CD8-positive, alpha-beta memory T cell (primary cell): ENCODE results near the gene ARHGAP42. TPM values are rescaled to one million over a fixed set of nuclear protein-coding genes. Genes with fewer than 3 reads are reported as not detected.
A peak's percentile ranks its signal among the peaks of the same experiment; 100 is the strongest.

Source experiments
- CTCF ChIA-PET: fragments of 350-600 bp; sonication (Branson Sonifier 250); formaldehyde crosslinking; loops from one replicate; lab custom pipeline; 2021; ENCODE audit warnings: antibody characterized with exemption; lab: Charles Lee
- POLR2A ChIA-PET: fragments of 350-600 bp; sonication (Branson Sonifier 250); formaldehyde crosslinking; loops from one replicate; lab custom pipeline; 2021; ENCODE audit warnings: antibody characterized with exemption; lab: Charles Lee
- DNase-seq, 5 donors: peaks; one replicate each; pipeline versions ENCODE4 v3.0.0 to v3.0.0-alpha.2; 2020 to 2022; ENCODE audit warnings: mixed read lengths in 1 of 5
- H3K27ac ChIP-seq: one replicate; pipeline ENCODE4 v1.7.0; 2013; ENCODE audit warnings: low read depth, mild to moderate bottlenecking, low read length, moderate library complexity
- H3K27me3 ChIP-seq: 2 replicates; pipeline ENCODE4 v1.7.0; 2013; ENCODE audit warnings: low read length, mild to moderate bottlenecking; ENCODE audit not compliant: insufficient read depth, poor library complexity, severe bottlenecking
- H3K36me3 ChIP-seq: 2 replicates; pipeline ENCODE4 v1.7.0; 2013; ENCODE audit warnings: mild to moderate bottlenecking, low read length, moderate library complexity; ENCODE audit not compliant: insufficient read depth
- H3K4me1 ChIP-seq: 2 replicates; pipeline ENCODE4 v1.7.0; 2013; ENCODE audit warnings: mild to moderate bottlenecking, low read length, moderate library complexity; ENCODE audit not compliant: insufficient read depth
- H3K4me3 ChIP-seq: 2 replicates; pipeline ENCODE4 v1.7.0; 2013; ENCODE audit warnings: mild to moderate bottlenecking, low read length
- H3K9me3 ChIP-seq: 2 replicates; pipeline ENCODE4 v1.7.0; 2013; ENCODE audit warnings: mild to moderate bottlenecking, low read length
- H3K27ac Mint-ChIP-seq, 8 donors: one replicate each; pipeline ENCODE4 v1.8.0; 2020 to 2021; ENCODE audit warnings: mixed read lengths in 8 of 8, mild to moderate bottlenecking in 6 of 8, inconsistent platforms in 3 of 8, moderate library complexity in 3 of 8
- H3K27me3 Mint-ChIP-seq, 2 donors: one replicate each; pipeline ENCODE4 v1.8.0; 2020 to 2021; ENCODE audit warnings: mixed read lengths in 2 of 2, mild to moderate bottlenecking in 1 of 2, moderate library complexity in 1 of 2
- H3K36me3 Mint-ChIP-seq, 3 donors: one replicate each; pipeline ENCODE4 v1.8.0; 2020 to 2021; ENCODE audit warnings: mixed read lengths in 3 of 3, inconsistent platforms in 1 of 3, mild to moderate bottlenecking in 1 of 3
- H3K4me1 Mint-ChIP-seq, 3 donors: one replicate each; pipeline ENCODE4 v1.8.0; 2020 to 2021; ENCODE audit warnings: mixed read lengths in 3 of 3, inconsistent platforms in 1 of 3, mild to moderate bottlenecking in 1 of 3
- H3K4me3 Mint-ChIP-seq, 7 donors: one replicate each; pipeline ENCODE4 v1.8.0; 2020 to 2021; ENCODE audit warnings: mixed read lengths in 7 of 7, mild to moderate bottlenecking in 6 of 7, moderate library complexity in 4 of 7, inconsistent platforms in 2 of 7
- H3K9me3 Mint-ChIP-seq, 5 donors: one replicate each; pipeline ENCODE4 v1.8.0; 2020 to 2022; ENCODE audit warnings: mixed read lengths in 5 of 5, mild to moderate bottlenecking in 3 of 5, moderate library complexity in 2 of 5, inconsistent platforms in 1 of 5
- polyA plus RNA-seq: library from polyadenylated mRNA; unstranded; fragments of 300-500 nt; fragmentation: Illumina TruSeq; gene quantifications from one replicate; pipeline ENCODE4 v1.2.3, GENCODE V29; 2021
- total RNA-seq, 2 experiments: library from RNA; stranded (reverse); gene quantifications; one replicate each; pipeline ENCODE4 v1.2.3, GENCODE V29; 2021

Gene ARHGAP42
- total and polyA plus RNA-seq, 3 experiments from 2014 or later: 0.07 to 0.18 (median 0.09) TPM

DNA sequence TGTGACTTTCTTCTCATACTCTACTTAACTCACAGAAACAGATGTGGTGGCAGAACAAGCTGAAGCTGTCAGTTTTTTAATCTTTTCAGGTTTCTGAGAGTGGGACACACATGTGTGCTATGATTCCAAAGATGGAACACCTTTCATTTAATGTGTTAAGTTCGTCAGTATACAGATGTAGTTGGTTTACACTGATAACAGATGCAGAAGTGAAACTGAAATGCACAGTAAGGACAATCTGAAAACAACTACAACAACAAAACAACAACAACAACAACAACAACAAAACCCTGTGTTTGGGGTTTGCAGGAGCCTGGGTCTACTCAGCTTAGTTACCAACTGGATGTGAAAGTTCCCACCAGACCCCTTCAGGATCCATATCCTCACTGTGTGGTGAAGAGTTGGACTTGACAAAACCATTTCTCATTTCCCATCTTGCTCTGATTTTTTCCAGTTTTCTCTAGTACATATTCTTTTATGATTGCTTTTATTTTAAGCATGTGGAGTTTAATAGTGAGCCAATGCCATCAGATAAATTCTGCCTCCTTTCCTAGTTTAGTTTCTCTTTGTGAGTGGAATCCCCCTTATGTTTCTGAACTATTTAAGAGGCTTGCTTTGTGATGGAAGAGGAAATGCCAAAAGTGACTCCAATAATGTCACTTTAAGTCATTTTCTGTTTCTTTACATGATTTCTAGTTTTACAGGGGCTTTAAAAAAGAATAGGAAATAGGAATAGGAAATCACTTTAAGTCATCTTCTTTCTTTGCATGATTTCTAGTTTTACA lies 47.8 kb downstream of the ARHGAP42 start:
- ChIA-PET POLR2A (no interaction called here), CTCF (no interaction called here)

DNA sequence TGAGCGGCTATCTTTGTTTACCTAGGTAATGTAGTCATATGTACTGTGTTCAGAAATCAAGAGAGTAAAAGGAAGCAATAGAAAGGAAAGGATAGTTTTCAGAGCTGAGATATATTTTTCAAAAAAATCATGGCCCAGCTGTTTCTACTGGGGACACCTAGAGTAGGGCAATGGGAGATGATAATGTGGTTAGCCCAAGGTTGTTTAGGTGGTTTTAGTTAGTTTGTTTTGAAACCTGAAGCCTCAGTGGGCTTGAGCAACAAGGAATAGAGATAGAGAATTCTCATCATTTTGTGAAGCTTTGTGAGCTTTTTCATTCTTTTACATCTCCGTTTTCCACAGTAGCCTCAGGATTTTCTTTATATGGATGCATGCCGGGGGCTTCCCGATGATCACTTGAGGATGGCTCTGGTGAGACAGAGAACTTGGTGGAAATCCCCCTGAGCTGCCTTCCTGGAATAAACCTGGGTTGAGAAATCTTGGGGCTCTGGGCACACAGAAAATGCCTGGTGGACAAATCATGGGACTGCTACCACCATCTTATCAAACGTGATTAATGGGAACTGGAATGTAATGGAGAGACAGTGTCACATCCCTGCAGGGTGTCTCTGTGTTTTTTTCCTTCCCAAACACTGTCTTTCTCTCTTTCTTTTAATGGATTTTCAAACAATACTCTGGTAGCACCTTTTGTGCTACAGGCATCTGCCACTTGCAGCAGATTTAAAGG lies 49.0 kb downstream of the ARHGAP42 start:
- Histone ChIP-seq H3K36me3 (no peaks in the 10 kb centered on the region), H3K4me3 (no peak overlapping the region), H3K27me3 (no peaks in the 10 kb centered on the region), H3K9me3 (no peaks in the 10 kb centered on the region), H3K27ac (no peak overlapping the region), H3K4me1 (no peaks in the 10 kb centered on the region)
- no peaks in the 10 kb centered on the region for H3K36me3 Mint-ChIP-seq
- no peak overlapping the region for H3K27ac Mint-ChIP-seq
- ChIA-PET POLR2A (no interaction called here), CTCF (no interaction called here)
- H3K27me3 Mint-ChIP-seq: peaks cover 0 to 2% of the 10 kb centered on the region in 2 donors
- H3K4me3 Mint-ChIP-seq: no peak overlapping the region
- no peak for DNase-seq
- H3K4me1 Mint-ChIP-seq: no peaks in the 10 kb centered on the region
- peaks cover 5 to 13% (median 8%) of the 10 kb centered on the region in 5 donors for H3K9me3 Mint-ChIP-seq

More for the DNA sequence above, 47.8 kb downstream of the ARHGAP42 start:
- no peak overlapping the region for H3K4me3 ChIP-seq
- H3K27ac Mint-ChIP-seq: no peak overlapping the region
- H3K4me3 Mint-ChIP-seq: no peak overlapping the region
- H3K9me3 Mint-ChIP-seq: peaks cover 5 to 15% (median 8%) of the 10 kb centered on the region in 5 donors
- H3K36me3 Mint-ChIP-seq: no peaks in the 10 kb centered on the region
- no peaks in the 10 kb centered on the region for H3K4me1 Mint-ChIP-seq
- no peak for DNase-seq
- H3K27me3 ChIP-seq: no peaks in the 10 kb centered on the region
- H3K27ac ChIP-seq: no peak overlapping the region
- H3K9me3 ChIP-seq: no peaks in the 10 kb centered on the region
- H3K27me3 Mint-ChIP-seq: peaks cover 0 to 2% of the 10 kb centered on the region in 2 donors
- no peaks in the 10 kb centered on the region for H3K36me3 ChIP-seq
- H3K4me1 ChIP-seq: no peaks in the 10 kb centered on the region

DNA sequence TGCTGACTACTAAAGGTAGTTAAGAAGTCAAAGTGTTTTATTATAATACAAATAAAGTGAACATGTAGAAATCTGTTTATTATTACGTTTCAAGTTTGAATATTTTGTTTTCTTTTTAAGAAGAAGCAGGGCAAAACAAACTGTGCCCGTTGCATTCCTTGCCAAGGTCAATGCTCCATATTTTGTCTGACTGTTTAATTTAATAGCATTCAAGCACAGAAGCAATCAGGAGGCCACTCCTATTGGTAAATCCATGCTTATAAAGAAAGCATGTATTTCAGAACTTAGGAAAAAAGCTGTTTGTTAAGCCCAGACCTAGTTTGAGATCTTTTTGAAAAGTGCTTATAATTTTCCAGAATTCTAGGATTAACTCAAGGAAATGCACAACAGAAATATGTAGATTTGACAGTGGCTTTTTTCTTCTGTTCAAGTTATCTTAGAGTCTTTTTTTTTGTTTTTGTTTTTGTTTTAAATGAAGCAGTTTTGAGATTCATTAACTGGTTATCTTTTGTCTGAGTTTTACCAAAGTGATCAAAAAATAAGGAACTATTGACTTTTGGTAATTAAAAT lies 51.7 kb downstream of the ARHGAP42 start:
- H3K27me3 Mint-ChIP-seq: peaks cover 0 to 2% of the 10 kb centered on the region in 2 donors
- no peak overlapping the region for H3K27ac Mint-ChIP-seq
- no peak overlapping the region for H3K4me3 Mint-ChIP-seq
- H3K27ac ChIP-seq: no peak overlapping the region
- no peak overlapping the region for H3K4me3 ChIP-seq
- no peaks in the 10 kb centered on the region for H3K4me1 Mint-ChIP-seq
- POLR2A ChIA-PET: no interaction called here
- H3K9me3 Mint-ChIP-seq: peaks cover 5 to 13% (median 7%) of the 10 kb centered on the region in 5 donors
- H3K9me3 ChIP-seq: no peaks in the 10 kb centered on the region
- H3K4me1 ChIP-seq: no peaks in the 10 kb centered on the region
- H3K27me3 ChIP-seq: no peaks in the 10 kb centered on the region
- no peak for DNase-seq
- no peaks in the 10 kb centered on the region for H3K36me3 Mint-ChIP-seq
- CTCF ChIA-PET: no interaction called here
- no peaks in the 10 kb centered on the region for H3K36me3 ChIP-seq

DNA sequence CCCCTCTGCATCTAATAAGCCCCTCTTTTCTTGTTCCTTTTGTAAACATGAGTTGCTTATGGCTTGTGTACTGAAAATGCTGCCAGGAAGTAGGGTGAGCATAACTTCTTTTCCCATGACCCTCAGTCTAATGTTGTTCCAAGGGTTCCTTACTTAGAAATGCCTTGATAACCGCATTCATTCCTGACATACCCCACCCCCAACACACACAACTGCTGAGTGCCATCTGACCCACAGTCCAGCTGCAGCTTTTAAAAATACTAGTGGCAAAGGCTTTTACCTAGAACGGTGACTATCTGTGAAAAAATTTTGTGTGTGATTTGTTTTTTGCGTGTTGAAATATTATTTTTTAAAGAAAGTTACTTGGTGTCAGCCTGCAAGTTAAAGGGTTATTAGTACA lies 52.6 kb downstream of the ARHGAP42 start:
- POLR2A ChIA-PET: no interaction called here
- no peaks in the 10 kb centered on the region for H3K4me1 ChIP-seq
- Mint-ChIP-seq H3K27me3 (peaks cover 0 to 2% of the 10 kb centered on the region in 2 donors), H3K36me3 (no peaks in the 10 kb centered on the region), H3K9me3 (peaks cover 6 to 13% (median 7%) of the 10 kb centered on the region in 5 donors), H3K4me1 (no peaks in the 10 kb centered on the region), H3K4me3 (no peak overlapping the region), H3K27ac (no peak overlapping the region)
- no peaks in the 10 kb centered on the region for H3K36me3 ChIP-seq
- DNase-seq: no peak
- no peaks in the 10 kb centered on the region for H3K9me3 ChIP-seq
- CTCF ChIA-PET: no interaction called here
- H3K27ac ChIP-seq: no peak overlapping the region
- no peak overlapping the region for H3K4me3 ChIP-seq
- no peaks in the 10 kb centered on the region for H3K27me3 ChIP-seq

DNA sequence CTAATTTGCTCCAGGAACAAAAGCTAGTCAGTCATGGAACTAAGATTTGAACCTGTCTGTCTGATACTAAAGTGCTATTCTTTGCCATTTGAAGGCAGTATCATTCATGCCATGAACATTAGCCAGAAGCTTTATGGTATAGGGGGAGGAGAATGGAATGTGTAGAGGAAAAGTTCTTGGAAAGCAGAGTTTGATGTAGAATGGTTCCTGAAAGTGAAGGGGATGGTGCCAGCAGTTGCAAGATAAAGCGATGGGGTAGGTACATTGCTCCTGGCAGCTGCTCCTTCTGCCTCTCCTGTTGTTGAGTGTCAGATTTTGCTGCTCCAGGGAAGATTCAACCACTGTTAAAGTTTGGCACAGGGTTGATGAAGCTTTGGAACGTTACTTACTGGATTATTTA lies 53.4 kb downstream of the ARHGAP42 start:
- Mint-ChIP-seq H3K27me3 (peaks cover 0 to 2% of the 10 kb centered on the region in 2 donors), H3K27ac (peak overlapping the region in 1 of 8 donors; percentile 44), H3K9me3 (peaks cover 3 to 13% (median 4%) of the 10 kb centered on the region in 5 donors), H3K4me1 (no peaks in the 10 kb centered on the region), H3K4me3 (no peak overlapping the region), H3K36me3 (no peaks in the 10 kb centered on the region)
- ChIA-PET POLR2A (no interaction called here), CTCF (no interaction called here)
- Histone ChIP-seq H3K27ac (no peak overlapping the region), H3K27me3 (no peaks in the 10 kb centered on the region), H3K4me3 (no peak overlapping the region), H3K9me3 (no peaks in the 10 kb centered on the region), H3K4me1 (no peaks in the 10 kb centered on the region), H3K36me3 (no peaks in the 10 kb centered on the region)
- DNase-seq: no peak

DNA sequence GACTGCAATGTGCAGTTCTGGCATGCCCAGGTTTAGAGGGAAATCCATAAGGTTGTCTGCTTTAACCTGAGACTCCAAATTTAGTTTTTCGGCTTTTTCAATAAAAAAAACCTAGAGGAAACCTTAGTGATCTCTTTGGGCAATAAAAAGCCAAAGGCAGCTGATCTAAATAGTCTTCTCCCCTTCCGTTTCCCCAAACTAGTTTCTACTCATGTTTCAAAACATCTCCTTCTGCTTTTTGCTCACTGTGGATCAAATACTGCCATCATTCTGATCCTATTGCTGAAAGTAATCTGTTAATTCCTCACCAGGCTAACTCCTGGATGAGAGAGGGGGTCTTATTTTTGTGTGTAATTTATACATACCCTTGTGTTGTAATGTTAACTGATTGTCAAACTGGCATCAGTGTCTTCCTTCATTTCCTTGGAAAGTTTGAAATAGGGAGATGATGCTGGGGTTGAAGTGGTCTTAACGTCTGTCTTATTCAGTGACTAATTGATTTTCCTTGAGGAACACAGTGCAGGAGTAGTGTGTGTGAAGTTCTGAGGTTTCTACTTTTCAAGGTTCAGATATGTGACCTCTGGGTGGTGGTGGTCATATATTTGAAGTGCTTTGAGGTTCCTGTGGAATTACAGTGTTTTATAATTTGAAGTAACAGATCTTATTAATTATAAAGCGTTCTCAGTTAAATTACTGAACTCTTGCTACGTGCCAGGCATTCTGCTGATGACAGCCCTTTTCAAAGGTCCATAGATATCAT lies 55.0 kb downstream of the ARHGAP42 start:
- H3K27me3 Mint-ChIP-seq: no peaks in the 10 kb centered on the region
- Histone ChIP-seq H3K27ac (no peak overlapping the region), H3K9me3 (no peaks in the 10 kb centered on the region), H3K4me3 (no peak overlapping the region), H3K27me3 (no peaks in the 10 kb centered on the region), H3K36me3 (no peaks in the 10 kb centered on the region), H3K4me1 (no peaks in the 10 kb centered on the region)
- CTCF ChIA-PET: interaction anchor here (1.1 kb wide), 1 partner anchor 20 kb away, joined by 3 read pairs; no protein-coding TSS in a partner anchor
- peaks cover 4 to 13% (median 7%) of the 10 kb centered on the region in 5 donors for H3K9me3 Mint-ChIP-seq
- H3K4me3 Mint-ChIP-seq: no peak overlapping the region
- no peak overlapping the region for H3K27ac Mint-ChIP-seq
- POLR2A ChIA-PET: no interaction called here
- H3K4me1 Mint-ChIP-seq: no peaks in the 10 kb centered on the region
- no peak for DNase-seq
- no peaks in the 10 kb centered on the region for H3K36me3 Mint-ChIP-seq

DNA sequence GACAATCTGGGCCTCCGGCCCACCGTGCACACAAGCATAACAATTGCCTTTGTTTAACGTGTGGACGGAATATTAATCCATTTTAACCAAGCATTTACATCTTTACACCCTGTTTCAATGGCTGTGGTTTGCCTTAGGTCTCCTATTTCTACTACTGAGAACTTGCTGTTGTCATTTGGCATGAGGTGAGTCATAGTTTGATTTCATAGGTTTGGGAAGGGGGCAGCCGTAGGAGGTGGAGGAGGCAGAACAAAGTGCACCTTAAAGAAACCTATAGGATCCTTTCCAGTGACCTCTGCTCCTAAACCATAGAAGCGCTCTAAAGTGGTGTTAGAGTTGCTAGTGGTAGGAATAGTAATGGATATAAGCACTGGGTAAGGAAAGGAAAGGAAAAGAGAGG lies 59.4 kb downstream of the ARHGAP42 start:
- no peaks in the 10 kb centered on the region for H3K27me3 Mint-ChIP-seq
- DNase-seq: no peak
- no peak overlapping the region for H3K4me3 ChIP-seq
- H3K27me3 ChIP-seq: no peaks in the 10 kb centered on the region
- ChIA-PET CTCF (no interaction called here), POLR2A (no interaction called here)
- peaks cover 10 to 29% (median 19%) of the 10 kb centered on the region in 5 donors for H3K9me3 Mint-ChIP-seq
- no peaks in the 10 kb centered on the region for H3K4me1 Mint-ChIP-seq
- no peak overlapping the region for H3K4me3 Mint-ChIP-seq
- no peak overlapping the region for H3K27ac ChIP-seq
- no peaks in the 10 kb centered on the region for H3K9me3 ChIP-seq
- H3K4me1 ChIP-seq: no peaks in the 10 kb centered on the region
- no peak overlapping the region for H3K27ac Mint-ChIP-seq
- H3K36me3 ChIP-seq: no peaks in the 10 kb centered on the region
- no peaks in the 10 kb centered on the region for H3K36me3 Mint-ChIP-seq
